OCI-LY3 (cell line): ENCODE measurements around the gene TRMT11.

ENCODE experiments used
- CTCF ChIP-seq: fragments of 200-600, 300-600 bp; sonication (generic); IDR thresholded peaks from 2 replicates; pipeline ENCODE4 v1.5.1; 2014; ENCODE audit warnings: antibody characterized with exemption, low read length, low read depth
- EZH2phosphoT487 ChIP-seq: fragments of 200-600 bp; shearing (Covaris generic); IDR thresholded peaks from 2 replicates; pipeline ENCODE4 v1.6.1; 2018; ENCODE audit warnings: antibody characterized with exemption, mixed run types, low read depth

- TF ChIP-seq CTCF, result no peak
- TF ChIP-seq EZH2phosphoT487, result no peak
These were observed 43.7 kb downstream of the TRMT11 start for GRCh38 chr6:126030045-126030444.
